ENCODE measurements around the gene RXRB. TPM values are rescaled to one million over a fixed set of nuclear protein-coding genes. Genes with fewer than 3 reads are reported as not detected.
A peak's percentile ranks its signal among the peaks of the same experiment; 100 is the strongest.

The RXRB gene
- total RNA-seq, 4 donors from 2014 or later = 13.9 to 26.7 (median 16.7) TPM

DNA sequence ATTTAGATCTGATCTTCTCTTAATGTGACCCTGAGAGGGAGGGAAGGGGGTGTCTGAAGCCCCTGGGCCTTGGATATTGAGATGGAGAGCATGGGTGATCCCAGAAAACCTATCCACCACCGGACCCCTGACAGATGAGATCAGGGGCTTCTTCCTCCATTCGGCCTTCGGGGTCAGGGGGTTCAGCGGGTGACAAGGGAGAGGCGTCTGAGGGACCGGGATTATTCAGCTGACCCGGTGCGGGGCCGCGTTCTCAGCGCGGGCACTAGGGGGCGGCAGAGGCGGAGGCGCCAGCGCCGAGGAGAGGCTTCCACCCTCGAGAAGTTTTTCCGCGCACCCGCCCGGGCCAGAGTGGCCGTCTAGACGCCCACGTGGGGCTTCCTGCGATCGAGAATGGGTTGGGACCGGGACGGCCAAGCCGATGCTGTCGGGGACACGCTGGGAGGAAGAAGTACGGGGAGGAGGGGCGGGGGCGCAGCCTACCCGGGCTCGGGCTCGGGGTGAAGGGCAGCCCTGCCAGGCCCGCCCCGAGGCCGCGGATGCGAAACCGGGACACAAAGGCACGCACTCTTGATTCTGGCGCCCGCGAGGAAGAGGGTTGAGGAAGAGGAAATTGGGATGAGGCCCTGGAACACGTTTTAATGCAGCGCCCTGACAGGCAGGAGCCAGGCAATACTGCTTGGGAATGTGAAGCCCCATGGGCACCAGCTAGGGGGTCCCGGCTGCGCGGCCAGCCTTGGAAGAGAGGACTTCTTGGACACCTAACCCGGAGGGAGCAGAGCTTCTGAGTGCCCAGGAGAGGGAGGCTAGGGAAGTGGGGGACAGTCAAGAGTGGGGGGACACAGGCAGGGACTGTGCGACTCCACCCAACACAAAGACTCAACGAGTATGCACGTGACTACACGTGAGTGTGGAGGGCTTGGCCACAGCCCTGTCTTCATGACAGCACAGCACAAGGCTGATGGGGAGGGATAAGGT lies 38.8 kb downstream of the RXRB start:
- intact Hi-C loops (cut with DNase I) = loop anchor here (5.0 kb wide), 1 partner anchor 86 kb away; no protein-coding TSS in a partner anchor
- Histone ChIP-seq H3K4me1 (peaks cover 8 to 22% (median 13%) of the 10 kb centered on the region in 3 donors), H3K27me3 (no peaks in the 10 kb centered on the region), H3K27ac (peak overlapping the region; percentile 74 to 78 (median 78)), H3K9me3 (no peaks in the 10 kb centered on the region), H3K4me3 (peak overlapping the region; percentile 40 to 68 (median 56)), H3K36me3 (no peaks in the 10 kb centered on the region)
- TF ChIP-seq POLR2A (IDR thresholded peaks at IDR 0.05) = no peak
- TF ChIP-seq, protein P1, sequence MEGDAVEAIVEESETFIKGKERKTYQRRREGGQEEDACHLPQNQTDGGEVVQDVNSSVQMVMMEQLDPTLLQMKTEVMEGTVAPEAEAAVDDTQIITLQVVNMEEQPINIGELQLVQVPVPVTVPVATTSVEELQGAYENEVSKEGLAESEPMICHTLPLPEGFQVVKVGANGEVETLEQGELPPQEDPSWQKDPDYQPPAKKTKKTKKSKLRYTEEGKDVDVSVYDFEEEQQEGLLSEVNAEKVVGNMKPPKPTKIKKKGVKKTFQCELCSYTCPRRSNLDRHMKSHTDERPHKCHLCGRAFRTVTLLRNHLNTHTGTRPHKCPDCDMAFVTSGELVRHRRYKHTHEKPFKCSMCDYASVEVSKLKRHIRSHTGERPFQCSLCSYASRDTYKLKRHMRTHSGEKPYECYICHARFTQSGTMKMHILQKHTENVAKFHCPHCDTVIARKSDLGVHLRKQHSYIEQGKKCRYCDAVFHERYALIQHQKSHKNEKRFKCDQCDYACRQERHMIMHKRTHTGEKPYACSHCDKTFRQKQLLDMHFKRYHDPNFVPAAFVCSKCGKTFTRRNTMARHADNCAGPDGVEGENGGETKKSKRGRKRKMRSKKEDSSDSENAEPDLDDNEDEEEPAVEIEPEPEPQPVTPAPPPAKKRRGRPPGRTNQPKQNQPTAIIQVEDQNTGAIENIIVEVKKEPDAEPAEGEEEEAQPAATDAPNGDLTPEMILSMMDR (IDR thresholded peaks at IDR 0.05) = peak; percentile 89 to 95 (median 93)
- DNase-seq = no peak
- 11 to 40% methylated on average over 5 to 20 of the region's 58 CpGs for WGBS, 2 donors

DNA sequence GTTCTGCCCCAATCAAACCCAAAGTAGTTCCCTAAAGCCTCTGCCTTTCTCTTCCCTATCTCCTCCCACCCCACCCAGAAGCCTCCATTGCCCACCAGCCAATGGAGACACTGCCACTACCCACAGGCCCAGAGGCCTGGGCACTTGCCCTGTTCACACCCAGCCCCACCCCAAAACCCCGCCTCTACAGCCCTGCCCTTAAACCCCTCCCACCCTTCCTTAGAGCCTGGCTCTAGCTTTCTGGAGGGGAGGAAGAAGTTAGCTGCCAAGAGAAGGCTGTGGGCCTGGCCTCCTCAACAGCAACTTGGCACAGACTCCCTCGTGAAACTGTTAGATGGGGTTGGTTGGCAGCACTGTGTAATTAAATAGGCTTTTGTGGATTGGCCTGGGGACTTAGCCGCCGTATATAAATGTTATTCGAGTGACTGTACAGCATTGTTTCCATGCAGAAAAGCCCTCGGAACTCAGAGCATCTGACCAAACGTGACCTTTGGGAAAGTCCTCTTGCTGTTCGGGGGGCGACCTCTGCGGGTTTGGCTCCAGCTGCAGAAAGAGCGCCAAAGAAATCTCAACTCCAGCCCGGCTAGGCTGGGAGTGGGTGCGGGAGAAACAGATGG lies 39.6 kb downstream of the RXRB start:
- Histone ChIP-seq H3K4me3 (peak overlapping the region in 3 of 4 donors; percentile 56 to 68 (median 56)), H3K27ac (peak overlapping the region; percentile 74 to 78 (median 78))

DNA sequence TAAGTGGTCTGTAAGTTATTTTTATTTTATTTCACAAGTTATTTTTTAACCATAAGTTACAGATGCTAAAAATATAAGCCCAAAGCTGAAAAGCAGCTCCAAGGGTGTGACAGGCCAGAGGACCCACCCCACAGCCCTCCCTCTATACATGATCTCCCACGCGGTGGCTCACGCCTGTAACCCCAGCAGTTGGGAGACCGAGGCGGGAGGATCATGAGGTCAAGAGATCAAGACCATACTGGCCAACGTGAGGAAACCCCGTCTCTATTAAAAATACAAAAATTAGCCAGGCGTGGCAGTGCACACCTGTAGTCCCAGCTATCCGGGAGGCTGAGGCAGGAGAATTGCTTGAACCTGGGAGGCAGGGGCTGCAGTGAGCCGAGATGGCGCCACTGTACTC lies 40.4 kb downstream of the RXRB start:
- peak overlapping the region in 2 of 4 donors; percentile 77 to 78 for H3K27ac ChIP-seq
- no peaks in the 10 kb centered on the region for H3K27me3 ChIP-seq
- H3K9me3 ChIP-seq = no peaks in the 10 kb centered on the region
- DNase-seq = no peak
- intact Hi-C loops (cut with DNase I) = loop anchor here (5.0 kb wide), 1 partner anchor 87 kb away; no protein-coding TSS in a partner anchor
- H3K4me3 ChIP-seq = no peak overlapping the region
- TF ChIP-seq POLR2A (IDR thresholded peaks at IDR 0.05) = no peak
- TF ChIP-seq, protein P1 (IDR thresholded peaks at IDR 0.05) = no peak
- 84 to 93% methylated on average over 8 to 11 of the region's 11 CpGs for WGBS, 2 donors
- no peaks in the 10 kb centered on the region for H3K36me3 ChIP-seq
- H3K4me1 ChIP-seq = peaks cover 8 to 22% (median 13%) of the 10 kb centered on the region in 3 donors

More for the DNA sequence above, 39.6 kb downstream of the RXRB start:
- Histone ChIP-seq H3K9me3 (no peaks in the 10 kb centered on the region), H3K27me3 (no peaks in the 10 kb centered on the region), H3K4me1 (peaks cover 8 to 22% (median 13%) of the 10 kb centered on the region in 3 donors), H3K36me3 (no peaks in the 10 kb centered on the region)
- 2 to 13% methylated on average over 6 to 10 of the region's 13 CpGs for WGBS, 2 donors
- no peak for DNase-seq
- TF ChIP-seq, protein P1 (IDR thresholded peaks at IDR 0.05) = no peak
- no peak for TF ChIP-seq POLR2A (IDR thresholded peaks at IDR 0.05)
- intact Hi-C loops (cut with DNase I) = loop anchor here (5.0 kb wide), 1 partner anchor 86 kb away; no protein-coding TSS in a partner anchor

DNA sequence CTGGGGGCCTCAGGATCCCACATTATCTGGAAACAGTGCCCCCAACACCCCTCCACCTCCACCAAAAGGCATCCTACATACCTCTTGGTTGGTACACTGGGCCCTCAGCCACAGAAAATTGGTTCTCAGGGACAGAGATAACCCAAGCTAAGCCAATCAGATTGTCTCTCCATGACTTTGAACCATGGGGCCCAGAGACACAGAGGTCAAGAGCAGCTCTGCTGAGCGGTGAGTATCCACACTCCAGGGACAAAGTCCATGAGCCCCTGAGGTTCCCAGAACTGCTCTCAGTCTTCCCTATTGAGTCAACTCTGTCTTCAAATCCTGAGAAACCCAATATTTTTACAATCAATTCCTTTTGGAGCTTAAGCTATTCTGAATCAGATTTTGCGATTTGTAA lies 43.5 kb downstream of the RXRB start:
- peaks cover 8 to 18% (median 10%) of the 10 kb centered on the region in 3 donors for H3K4me1 ChIP-seq
- peaks cover 0 to 11% (median 0%) of the 10 kb centered on the region in 4 donors for H3K27me3 ChIP-seq
- no peak for DNase-seq
- 95 to 96% methylated on average over 2 of the region's 2 CpGs for whole genome bisulfite sequencing, 2 donors
- intact Hi-C loops (cut with DNase I) = no loop called here
- H3K9me3 ChIP-seq = peaks cover 0 to 5% (median 4%) of the 10 kb centered on the region in 3 donors
- H3K4me3 ChIP-seq = no peak overlapping the region
- H3K36me3 ChIP-seq = no peaks in the 10 kb centered on the region
- no peak overlapping the region for H3K27ac ChIP-seq
- TF ChIP-seq, protein P1 (IDR thresholded peaks at IDR 0.05) = no peak
- TF ChIP-seq POLR2A (IDR thresholded peaks at IDR 0.05) = no peak
